Hematopoietic multipotent progenitor cell treated with erythropoietin and hydrocortisone succinate and interleukin-3 and kit ligand, for 15 days (in vitro differentiated cells): ENCODE results near the gene SDF2L1.
"Not testable (repeated sequence)": the region's sequence is repeated elsewhere in the genome, so short reads cannot be mapped to it uniquely, and the experiment has no call there.

Experiments used
- DNase-seq: peaks from one replicate; pipeline ENCODE4 v3.0.0-alpha.2; 2015; ENCODE audit warnings: low spot score

Gene SDF2L1

DNA sequence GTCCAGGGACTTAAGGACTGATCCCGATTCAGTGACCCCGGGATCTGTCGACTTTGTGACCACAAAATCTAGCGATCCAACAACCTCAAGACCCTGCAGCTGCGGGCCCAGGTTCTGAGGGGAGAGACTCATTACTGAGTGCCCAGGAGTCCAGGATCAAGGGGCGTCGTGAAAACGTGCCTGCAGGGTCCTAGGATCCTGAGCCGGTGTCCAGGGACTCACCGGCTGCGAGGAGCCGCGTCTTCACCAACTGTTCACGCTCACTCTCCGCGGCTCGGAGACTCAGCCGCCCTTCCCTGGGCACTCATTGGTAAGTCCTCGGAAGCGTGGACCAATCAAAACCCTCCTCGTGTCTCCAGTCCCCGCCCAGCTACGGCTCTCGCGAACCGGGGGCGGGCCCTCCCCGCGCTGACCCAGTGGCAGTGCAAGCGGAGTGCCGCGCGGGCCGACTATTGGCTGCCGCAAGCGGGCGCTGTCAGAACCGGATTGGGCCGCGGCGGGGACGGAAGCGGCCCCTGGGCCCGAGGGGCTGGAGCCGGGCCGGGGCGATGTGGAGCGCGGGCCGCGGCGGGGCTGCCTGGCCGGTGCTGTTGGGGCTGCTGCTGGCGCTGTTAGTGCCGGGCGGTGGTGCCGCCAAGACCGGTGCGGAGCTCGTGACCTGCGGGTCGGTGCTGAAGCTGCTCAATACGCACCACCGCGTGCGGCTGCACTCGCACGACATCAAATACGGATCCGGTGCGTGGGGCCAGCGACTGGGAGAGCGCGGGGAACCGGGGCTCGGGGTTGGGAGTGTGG is at the start of gene SDF2L1:
SDF2L1 (plus strand) TSS at position 514 of the 795 bp plus-strand sequence; CDS start at position 549, 35 bp downstream.
- DNase-seq: peak; percentile 99

- no peak for DNase-seq
Measured at GRCh38 chr22:21592422-21592821, 49.7 kb upstream of the SDF2L1 start.

DNA sequence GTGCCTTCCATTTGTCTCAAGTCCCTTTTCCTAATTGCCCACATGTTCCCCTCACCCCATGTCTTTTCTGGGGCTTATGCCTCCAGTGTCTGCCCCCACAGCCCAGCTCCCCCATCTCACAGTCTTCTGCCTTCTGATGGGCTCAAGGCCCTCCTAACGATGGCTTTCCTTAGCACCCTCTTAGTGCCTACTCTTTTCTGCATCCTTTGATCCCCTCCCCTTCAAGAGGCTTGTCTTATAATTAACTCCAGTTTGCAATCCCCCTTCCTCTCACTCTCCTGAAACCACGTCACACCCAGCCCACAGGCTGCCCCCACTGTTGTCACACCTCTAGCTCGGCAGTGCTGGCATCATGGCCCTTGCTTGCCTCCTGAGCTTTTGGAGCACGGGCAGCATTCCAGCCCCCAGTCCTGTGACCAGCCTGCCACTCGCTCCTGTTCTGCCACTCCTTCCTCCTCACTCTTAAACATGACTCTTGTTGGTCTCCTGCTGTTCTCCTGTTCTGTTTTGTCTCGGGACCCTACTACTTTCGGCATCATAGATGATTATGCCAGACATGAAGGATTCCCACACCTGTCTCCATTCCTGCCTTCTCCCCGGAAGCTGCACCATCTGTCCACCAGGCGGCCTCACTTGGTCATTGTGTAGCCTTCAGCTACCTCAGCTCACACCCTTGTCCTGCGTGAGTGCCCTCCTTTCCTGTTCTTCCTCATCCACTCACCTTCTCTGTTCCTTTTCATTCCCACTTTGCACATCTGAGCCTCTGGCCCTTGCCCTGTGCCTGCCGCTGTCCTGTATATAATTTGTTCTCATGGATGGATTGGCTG is 48.5 kb upstream of the SDF2L1 start:
- no peak for DNase-seq

GRCh38 chr22:21594865-21595452 is 47.1 kb upstream of the SDF2L1 start:
- DNase-seq: no peak

DNA sequence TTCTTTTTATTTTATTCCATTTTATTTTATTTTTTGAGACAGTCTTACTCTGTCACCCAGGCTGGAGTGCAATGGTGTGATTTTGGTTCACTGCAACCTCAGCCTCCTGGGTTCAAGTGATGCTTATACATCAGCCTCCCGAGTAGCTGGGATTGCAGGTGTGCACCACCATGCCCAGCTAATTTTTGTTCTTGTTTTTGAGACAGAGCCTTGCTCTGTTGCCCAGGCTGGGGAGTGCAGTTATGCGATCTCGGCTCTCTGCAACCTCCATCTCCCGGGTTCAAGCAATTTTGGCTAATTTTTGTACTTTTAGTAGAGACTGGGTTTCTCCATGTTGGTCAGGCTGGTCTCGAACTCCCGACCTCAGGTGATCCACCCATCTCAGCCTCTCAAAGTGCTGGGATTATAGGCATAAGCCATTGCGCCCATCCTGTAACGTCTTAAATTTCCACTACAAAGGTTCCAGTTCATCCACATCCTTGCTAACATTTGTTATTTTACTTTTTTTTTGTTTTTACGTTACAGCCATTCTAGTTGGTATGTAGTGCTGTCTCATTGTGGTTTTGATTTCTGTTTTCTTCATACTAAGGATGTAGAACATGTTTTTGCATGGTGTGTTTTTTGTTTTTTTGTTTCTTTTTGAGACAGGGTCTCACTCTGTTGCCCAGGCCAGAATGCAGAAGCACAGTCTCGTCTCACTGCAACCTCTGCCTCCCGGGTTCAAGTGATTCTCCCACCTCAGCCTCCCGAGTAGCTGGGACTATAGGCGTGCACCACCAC is 45.6 kb upstream of the SDF2L1 start:
- DNase-seq: not testable (repeated sequence)

DNA sequence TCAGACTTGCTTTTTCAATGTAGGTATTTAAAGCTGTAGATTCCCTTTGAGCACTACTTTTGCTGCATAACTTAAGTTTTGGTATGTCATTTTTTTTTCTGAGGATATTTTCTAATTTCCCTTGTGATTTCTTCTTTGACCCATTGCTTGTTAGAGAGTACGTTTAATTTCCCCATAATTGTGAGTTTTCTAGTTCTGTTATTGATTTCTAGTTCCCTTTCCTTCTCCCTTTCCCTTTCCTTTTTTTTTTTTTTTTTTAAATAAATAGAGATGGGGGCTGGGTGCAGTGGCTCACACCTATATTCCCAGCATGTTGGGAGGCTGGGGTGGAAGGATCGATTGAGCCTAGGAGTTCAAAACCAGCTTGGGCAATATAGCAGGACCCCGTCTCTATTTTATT is 43.8 kb upstream of the SDF2L1 start:
- DNase-seq: no peak

GRCh38 chr22:21599053-21599893 is 42.8 kb upstream of the SDF2L1 start:
- DNase-seq: no peak

GRCh38 chr22:21602579-21602978 is 39.5 kb upstream of the SDF2L1 start:
- no peak for DNase-seq

DNA sequence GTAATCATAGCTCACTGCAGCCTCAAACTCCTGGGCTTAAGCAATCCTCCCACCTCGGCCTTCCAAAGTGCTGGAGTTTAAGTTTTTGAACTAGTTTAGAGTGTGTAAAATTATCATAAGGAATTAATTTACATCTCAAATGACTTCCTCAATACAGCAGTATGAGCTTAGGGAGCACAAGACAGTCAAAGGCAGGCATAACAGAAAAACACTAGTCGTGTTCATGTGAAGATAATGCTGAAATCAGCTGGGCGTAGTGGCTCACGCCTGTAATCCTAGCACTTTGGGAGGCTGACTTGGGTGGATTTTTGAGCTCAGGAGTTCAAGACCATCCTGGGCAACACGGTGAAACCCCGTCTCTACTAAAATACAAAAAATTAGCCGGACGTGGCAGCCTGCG is 38.1 kb upstream of the SDF2L1 start:
- no peak for DNase-seq

- no peak for DNase-seq
Measured at GRCh38 chr22:21605887-21606564, 36.1 kb upstream of the SDF2L1 start.

GRCh38 chr22:21606775-21607174 is 35.3 kb upstream of the SDF2L1 start:
- no peak for DNase-seq

- DNase-seq: not testable (repeated sequence)
Measured at GRCh38 chr22:21609556-21610157, 32.4 kb upstream of the SDF2L1 start.

- no peak for DNase-seq
Measured at GRCh38 chr22:21611210-21611977, 30.7 kb upstream of the SDF2L1 start.

DNA sequence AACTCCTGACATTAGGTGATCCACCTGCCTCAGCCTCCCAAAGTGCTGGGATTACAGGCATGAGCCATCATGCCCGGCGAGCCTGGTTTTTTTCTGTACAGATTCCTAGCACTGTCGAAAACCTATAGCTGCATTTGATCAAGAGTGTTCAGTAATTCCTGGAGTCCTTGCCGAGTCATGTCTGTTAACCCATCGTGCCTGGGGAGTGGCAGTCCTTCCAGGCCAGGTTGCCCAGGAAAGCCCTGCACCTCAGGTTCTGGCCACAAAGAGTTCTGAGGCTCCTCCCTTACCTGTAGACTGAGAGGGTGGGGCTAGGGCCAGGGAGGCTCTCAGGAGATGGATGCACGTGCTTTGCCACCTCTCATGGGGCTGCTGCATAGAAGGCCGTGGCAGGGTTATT is 29.2 kb upstream of the SDF2L1 start:
- no peak for DNase-seq

DNA sequence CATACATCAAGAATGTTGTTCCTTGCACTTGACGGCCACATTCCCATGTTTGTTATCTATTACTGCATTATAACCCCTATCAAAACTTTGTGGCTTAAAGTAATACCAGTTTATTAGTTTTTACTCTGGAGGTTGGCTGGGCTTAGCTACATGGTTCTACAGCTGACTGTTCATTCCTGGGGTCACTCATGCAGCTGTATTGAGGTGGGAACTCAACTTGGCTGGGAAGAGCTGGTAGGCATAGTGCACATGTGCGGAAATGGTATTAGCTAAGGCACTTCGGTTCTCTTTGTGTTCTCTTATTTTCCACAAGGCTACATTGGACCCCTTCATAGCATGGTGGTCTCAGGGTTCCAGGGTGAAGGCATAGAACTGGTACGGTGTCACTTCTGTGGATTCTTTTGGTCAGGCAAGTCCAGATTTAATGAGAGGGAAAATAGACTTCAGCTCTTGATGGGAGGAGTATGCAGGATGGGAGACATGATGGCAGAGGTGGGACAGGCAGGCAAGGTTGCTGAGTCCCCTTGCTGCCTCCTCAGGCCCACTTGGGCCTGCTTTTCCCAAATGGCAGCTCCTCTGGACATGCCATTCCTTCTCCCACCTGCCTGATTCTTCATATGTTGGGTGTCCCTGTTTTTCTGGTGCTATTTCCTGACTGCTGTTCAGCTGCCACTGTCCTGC is 28.4 kb upstream of the SDF2L1 start:
- no peak for DNase-seq

GRCh38 chr22:21615731-21616130 is 26.4 kb upstream of the SDF2L1 start:
- DNase-seq: no peak

- DNase-seq: not testable (repeated sequence)
Measured at GRCh38 chr22:21617337-21617736, 24.8 kb upstream of the SDF2L1 start.

DNA sequence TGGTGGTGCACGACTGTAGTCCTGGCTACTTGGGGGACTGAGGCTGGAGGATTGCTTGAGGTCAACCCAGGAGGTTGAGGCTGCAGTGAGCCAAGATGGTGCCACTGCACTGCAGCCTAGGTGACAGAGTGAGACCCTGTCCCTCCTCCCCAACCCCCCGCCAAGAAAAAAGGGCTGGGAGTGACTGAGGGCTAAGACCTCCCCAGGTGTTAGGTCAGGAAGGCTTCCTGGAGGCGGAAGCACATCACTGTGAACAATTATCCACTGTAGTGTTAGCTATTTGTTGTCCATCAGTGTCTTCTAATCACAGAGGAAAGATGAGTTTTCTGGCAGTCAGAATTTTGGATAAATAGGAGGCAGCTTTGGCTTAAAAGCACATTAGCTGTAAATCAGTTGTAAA is 21.1 kb upstream of the SDF2L1 start:
- no peak for DNase-seq
